Measurements from ENCODE around the gene NFX1.

NFX1 gene

GRCh38 chr9:33264003-33264472 lies 26.3 kb upstream of the NFX1 start:
- Histone ChIP-seq H3K4me1 (ENCODE audit: control insufficient read depth, insufficient read depth, low read length) (peaks cover 3% of the 10 kb centered on the region; the same call in 1 of the 2 replicates), H3K27ac (ENCODE audit: extremely low read depth, low read depth, low read length) (peak overlapping the region; percentile 77; the same call in 1 of the 2 replicates), H3K9me3 (ENCODE audit: control insufficient read depth, insufficient read depth, low read depth, low read length) (no peaks in the 10 kb centered on the region), H3K36me3 (ENCODE audit: control insufficient read depth in 2 of 2, insufficient read depth in 1 of 2, low read length in 2 of 2) (peaks cover 14 to 65% of the 10 kb centered on the region in 2 experiments), H3K4me3 (ENCODE audit: low read depth, low read length) (peak overlapping the region; percentile 90)
- CTCF ChIA-PET, result interaction anchor here (0.7 to 1.3 kb wide), 5 partner anchors 16 to 164 kb away, joined by 3 to 6 read pairs (median 4); no protein-coding TSS in a partner anchor
- POLR2A ChIA-PET, result interaction anchor here (0.9 to 2.2 kb wide), 7 partner anchors 9 to 239 kb away, joined by 3 to 16 read pairs (median 5); partner anchors contain the start of genes DNAJA1, NFX1 and NOL6
- TF ChIP-seq ATF2 (tag by site-specific recombination; IDR thresholded peaks at IDR 0.05; ENCODE audit: low read depth) (no peak), ELK4 (IDR thresholded peaks at IDR 0.05; ENCODE audit: borderline replicate concordance, low read depth, low read length) (no peak), REST (tag by site-specific recombination; IDR thresholded peaks at IDR 0.05) (no peak), ZNF600 (tag by site-specific recombination; IDR thresholded peaks at IDR 0.05) (peak; percentile 36; the same call in 1 of the 2 replicates), ZBTB11 (tag by site-specific recombination; conservative IDR thresholded peaks at IDR 0.05; ENCODE audit: low read depth) (peak; percentile 21; the same call in 1 of the 2 replicates), ZNF221 (tag by site-specific recombination; IDR thresholded peaks at IDR 0.05; ENCODE audit: borderline replicate concordance) (no peak), ZNF2 (tag by site-specific recombination; IDR thresholded peaks at IDR 0.05) (0 out of 2 replicates have a peak, but pooled peaks have one; percentile 30), ZNF366 (tag by site-specific recombination; conservative IDR thresholded peaks at IDR 0.05) (no peak), ZEB2 (tag by site-specific recombination; IDR thresholded peaks at IDR 0.05) (0 out of 2 replicates have a peak, but pooled peaks have one; percentile 14), ZNF26 (tag by site-specific recombination; IDR thresholded peaks at IDR 0.05) (no peak), BCL11B (tag by site-specific recombination; IDR thresholded peaks at IDR 0.05; ENCODE audit: low read depth) (peak; percentile 21; the same call in 1 of the 2 replicates), ZBTB20 (tag by site-specific recombination; IDR thresholded peaks at IDR 0.05) (peak; percentile 4; the same call in 1 of the 2 replicates), ZBTB10 (tag by site-specific recombination; IDR thresholded peaks at IDR 0.05) (0 out of 2 replicates have a peak, but pooled peaks have one; percentile 29), ZXDB (tag by site-specific recombination; IDR thresholded peaks at IDR 0.05) (peak; percentile 48; the same call in 1 of the 2 replicates), ZBTB26 (tag by site-specific recombination; optimal IDR thresholded peaks at IDR 0.05) (peak; percentile 69), KLF16 (tag by site-specific recombination; IDR thresholded peaks at IDR 0.05) (peak; percentile 28; the same call in 1 of the 2 replicates), ZNF335 (tag by site-specific recombination; conservative IDR thresholded peaks at IDR 0.05) (peak; percentile 83), ZNF571 (tag by site-specific recombination; IDR thresholded peaks at IDR 0.05) (no peak), ZBTB8A (tag by site-specific recombination; IDR thresholded peaks at IDR 0.05) (peak; percentile 89), YY2 (tag by site-specific recombination; IDR thresholded peaks at IDR 0.05) (peak; percentile 48; the same call in 1 of the 2 replicates)
